C4-2B (cell line): ENCODE results near the gene VSIG4.

Experiments
- H3K27ac ChIP-seq: fragments of 450-650 bp; 2 replicates; pipeline ENCODE4 v1.5.1; 2017
- CTCF ChIP-seq: fragments of 450-650 bp; conservative IDR thresholded peaks from 2 replicates; pipeline ENCODE4 v1.5.1; 2017; ENCODE audit warnings: mild to moderate bottlenecking
- ZFX ChIP-seq: fragments of 450-650 bp; IDR thresholded peaks from 2 replicates; pipeline ENCODE4 v1.6.1; 2017

The VSIG4 gene

GRCh38 chrX:66015152-66015831 is 24.6 kb downstream of the VSIG4 start:
- TF ChIP-seq CTCF (no peak), ZFX (no peak)
- no peak overlapping the region for H3K27ac ChIP-seq

- no peak for TF ChIP-seq CTCF
- no peak for TF ChIP-seq ZFX
- H3K27ac ChIP-seq = no peak overlapping the region
Observed at GRCh38 chrX:66014556-66014955, 25.3 kb downstream of the VSIG4 start.

- H3K27ac ChIP-seq = no peak overlapping the region
- no peak for TF ChIP-seq ZFX
- TF ChIP-seq CTCF = no peak
Observed at GRCh38 chrX:66014084-66014483, 25.8 kb downstream of the VSIG4 start.

GRCh38 chrX:66013194-66013816 is 26.6 kb downstream of the VSIG4 start:
- no peak for TF ChIP-seq CTCF
- no peak for TF ChIP-seq ZFX
- no peak overlapping the region for H3K27ac ChIP-seq

- no peak overlapping the region for H3K27ac ChIP-seq
- TF ChIP-seq ZFX (no peak), CTCF (no peak)
Observed at GRCh38 chrX:66012094-66012534, 27.8 kb downstream of the VSIG4 start.

- H3K27ac ChIP-seq = no peak overlapping the region
Observed at GRCh38 chrX:66009231-66009845, 30.5 kb downstream of the VSIG4 start.

GRCh38 chrX:66008328-66008970 is 31.4 kb downstream of the VSIG4 start:
- no peak for TF ChIP-seq CTCF
- no peak for TF ChIP-seq ZFX
- H3K27ac ChIP-seq = no peak overlapping the region

More at GRCh38 chrX:66009231-66009845, 30.5 kb downstream of the VSIG4 start:
- no peak for TF ChIP-seq ZFX
